LNCaP clone FGC (cell line): ENCODE data around the gene PCCA.

Experiments
- DNase-seq: peaks from one replicate; pipeline ENCODE4 v3.0.0-alpha.2; 2011; ENCODE audit warnings: low read depth
- H3K4me3 ChIP-seq: 2 replicates; pipeline ENCODE4 v1.5.1; 2011; ENCODE audit warnings: mild to moderate bottlenecking, low read depth, low read length, control low read depth
- TF ChIP-seq, protein P1 (sequence below): IDR thresholded peaks from 2 replicates; pipeline ENCODE4 v1.5.1; 2012; ENCODE audit warnings: mild to moderate bottlenecking; ENCODE audit not compliant: control insufficient read depth, insufficient read depth; ENCODE audit errors: extremely low read depth

Gene PCCA

DNA sequence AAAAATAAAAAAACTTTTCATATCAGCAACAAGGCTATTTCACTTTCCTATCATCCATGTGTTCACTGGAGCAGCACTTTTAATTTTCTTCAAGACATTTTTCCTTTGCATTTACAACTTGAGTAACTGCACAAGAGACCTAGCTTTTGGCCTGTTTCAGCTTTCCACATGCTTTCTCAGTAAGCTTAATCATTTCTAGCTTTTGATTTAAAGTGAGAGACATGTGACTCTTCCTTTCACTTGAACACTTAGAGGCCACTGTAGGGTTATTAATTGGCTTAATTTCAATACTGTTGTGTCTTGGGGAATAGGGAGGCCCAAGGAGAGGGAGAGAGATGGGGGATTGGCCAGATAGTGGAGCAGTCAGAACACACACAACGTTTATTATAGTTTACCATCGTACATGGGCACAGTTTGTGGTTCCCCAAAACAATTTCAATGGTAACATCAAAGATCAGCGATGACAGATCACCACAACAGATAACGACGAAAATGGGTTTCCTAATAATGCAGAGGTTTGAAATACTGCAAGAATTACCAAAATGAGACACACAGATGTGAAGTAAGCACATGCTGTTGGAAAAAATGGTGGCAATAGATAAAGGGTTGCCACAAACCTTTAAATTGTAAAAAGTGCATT, 382.1 kb downstream of the PCCA start:
- no peak for DNase-seq
- TF ChIP-seq, protein P1, sequence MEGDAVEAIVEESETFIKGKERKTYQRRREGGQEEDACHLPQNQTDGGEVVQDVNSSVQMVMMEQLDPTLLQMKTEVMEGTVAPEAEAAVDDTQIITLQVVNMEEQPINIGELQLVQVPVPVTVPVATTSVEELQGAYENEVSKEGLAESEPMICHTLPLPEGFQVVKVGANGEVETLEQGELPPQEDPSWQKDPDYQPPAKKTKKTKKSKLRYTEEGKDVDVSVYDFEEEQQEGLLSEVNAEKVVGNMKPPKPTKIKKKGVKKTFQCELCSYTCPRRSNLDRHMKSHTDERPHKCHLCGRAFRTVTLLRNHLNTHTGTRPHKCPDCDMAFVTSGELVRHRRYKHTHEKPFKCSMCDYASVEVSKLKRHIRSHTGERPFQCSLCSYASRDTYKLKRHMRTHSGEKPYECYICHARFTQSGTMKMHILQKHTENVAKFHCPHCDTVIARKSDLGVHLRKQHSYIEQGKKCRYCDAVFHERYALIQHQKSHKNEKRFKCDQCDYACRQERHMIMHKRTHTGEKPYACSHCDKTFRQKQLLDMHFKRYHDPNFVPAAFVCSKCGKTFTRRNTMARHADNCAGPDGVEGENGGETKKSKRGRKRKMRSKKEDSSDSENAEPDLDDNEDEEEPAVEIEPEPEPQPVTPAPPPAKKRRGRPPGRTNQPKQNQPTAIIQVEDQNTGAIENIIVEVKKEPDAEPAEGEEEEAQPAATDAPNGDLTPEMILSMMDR = no peak

GRCh38 chr13:100473087-100473486, 384.2 kb downstream of the PCCA start:
- DNase-seq = no peak
- TF ChIP-seq, protein P1 = no peak
- H3K4me3 ChIP-seq = no peak overlapping the region

More for the DNA sequence above, 382.1 kb downstream of the PCCA start:
- no peak overlapping the region for H3K4me3 ChIP-seq

DNA sequence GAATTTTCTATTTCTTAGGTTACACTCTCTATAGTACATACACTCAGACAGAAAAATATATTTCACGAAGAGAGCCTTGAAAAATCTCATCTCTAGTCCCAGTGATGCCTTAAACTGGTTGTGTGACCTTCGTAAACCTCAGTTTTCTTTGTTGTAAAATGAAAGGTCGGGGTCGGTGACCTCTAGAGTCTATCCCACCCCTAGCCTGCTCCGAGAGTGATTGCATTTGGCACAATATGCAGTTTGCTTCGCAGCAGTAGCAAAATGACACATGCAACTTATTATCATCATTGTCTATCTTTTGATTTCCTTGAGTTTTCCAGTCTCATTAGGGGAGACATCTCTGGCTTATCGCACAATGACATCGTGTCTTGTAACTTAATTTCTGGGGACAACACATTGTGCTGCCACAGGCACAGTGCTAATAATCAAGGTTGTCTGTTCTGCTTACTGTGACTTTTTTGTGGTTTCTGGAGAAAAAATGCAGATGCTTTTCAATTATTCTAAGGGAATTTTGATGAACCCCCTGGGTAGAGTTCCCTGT, 384.7 kb downstream of the PCCA start:
- TF ChIP-seq, protein P1 = no peak
- no peak for DNase-seq
- no peak overlapping the region for H3K4me3 ChIP-seq

DNA sequence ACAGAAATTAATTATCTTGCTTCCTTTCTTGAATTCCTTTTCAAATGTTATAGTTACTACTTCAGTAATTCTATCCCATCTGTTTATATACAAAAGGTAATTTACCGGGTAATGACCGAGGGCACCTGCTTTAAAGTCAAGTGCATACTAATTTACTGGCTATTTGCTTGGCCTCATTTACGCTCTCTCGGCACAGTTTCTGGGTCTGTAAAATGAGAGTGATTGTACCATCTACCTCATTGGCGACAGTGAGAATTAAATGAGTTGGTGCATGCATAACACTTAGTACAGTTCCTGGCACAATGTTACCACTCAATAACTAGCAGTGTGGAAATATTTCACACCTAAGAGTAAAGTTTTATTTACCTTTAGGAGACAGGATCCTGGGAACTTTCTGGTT, 388.1 kb downstream of the PCCA start:
- H3K4me3 ChIP-seq = no peak overlapping the region
- no peak for DNase-seq
- TF ChIP-seq, protein P1 = no peak

- DNase-seq = no peak
- TF ChIP-seq, protein P1 = no peak
- H3K4me3 ChIP-seq = no peak overlapping the region
These were observed 389.4 kb downstream of the PCCA start for GRCh38 chr13:100478107-100478809.

GRCh38 chr13:100480676-100481075, 391.8 kb downstream of the PCCA start:
- H3K4me3 ChIP-seq = no peak overlapping the region
- TF ChIP-seq, protein P1 = no peak
- DNase-seq = no peak

- TF ChIP-seq, protein P1 = no peak
- no peak for DNase-seq
These were observed 394.2 kb downstream of the PCCA start for GRCh38 chr13:100483139-100483538.

More at GRCh38 chr13:100483139-100483538, 394.2 kb downstream of the PCCA start:
- H3K4me3 ChIP-seq = no peak overlapping the region
